ENCODE results near the gene PTX4.

Gene PTX4

DNA sequence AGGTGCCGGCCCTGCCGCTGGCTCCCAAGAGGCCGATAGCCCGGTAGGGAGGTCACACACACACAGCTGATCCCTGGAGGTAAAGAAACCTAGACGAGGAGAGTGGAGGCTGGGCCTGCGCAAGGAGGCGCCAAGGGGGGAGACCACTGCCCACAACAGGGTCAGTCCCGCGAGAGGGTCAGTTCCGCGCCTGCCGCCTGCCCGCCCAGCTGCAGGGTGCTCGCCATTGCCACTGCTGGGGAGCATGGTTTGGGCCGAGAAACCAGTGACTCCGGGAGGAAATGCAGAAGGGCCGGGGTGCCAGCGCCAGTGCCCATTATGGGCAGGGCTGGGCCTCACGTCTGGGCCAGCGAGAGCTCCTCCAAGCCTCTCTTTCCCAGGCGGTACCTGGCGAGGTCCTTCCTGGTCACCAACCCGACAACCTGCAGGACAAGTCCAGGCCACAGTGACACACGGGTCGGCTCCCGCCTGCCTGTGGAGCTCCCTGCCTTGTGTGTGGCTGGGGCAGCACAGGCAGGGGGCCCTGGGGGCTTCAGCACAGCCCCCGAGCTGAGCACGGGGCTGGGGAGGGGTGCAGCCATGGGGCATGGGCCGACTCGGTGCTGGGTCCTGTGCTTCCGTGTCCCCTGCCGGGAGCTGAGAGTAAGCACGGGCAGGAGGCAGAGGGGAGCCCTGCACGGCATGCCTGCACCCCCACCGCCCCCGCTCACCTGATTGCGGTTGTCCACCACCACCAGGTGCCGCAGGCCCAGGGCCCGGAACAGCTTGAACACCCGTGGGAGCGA lies 42.3 kb downstream of the PTX4 start:
- Histone ChIP-seq H3K27ac (no peak overlapping the region), H3K9me3 (ENCODE audit: severe bottlenecking) (no peaks in the 10 kb centered on the region), H3K4me3 (ENCODE audit: low read depth, low read length) (no peak overlapping the region), H3K27me3 (ENCODE audit: insufficient read depth, low read depth, severe bottlenecking) (no peaks in the 10 kb centered on the region), H3K36me3 (peaks cover 25% of the 10 kb centered on the region)
- no peak for DNase-seq
- TF ChIP-seq CTCF (IDR thresholded peaks at IDR 0.05; ENCODE audit: low read depth, low read length): no peak

DNA sequence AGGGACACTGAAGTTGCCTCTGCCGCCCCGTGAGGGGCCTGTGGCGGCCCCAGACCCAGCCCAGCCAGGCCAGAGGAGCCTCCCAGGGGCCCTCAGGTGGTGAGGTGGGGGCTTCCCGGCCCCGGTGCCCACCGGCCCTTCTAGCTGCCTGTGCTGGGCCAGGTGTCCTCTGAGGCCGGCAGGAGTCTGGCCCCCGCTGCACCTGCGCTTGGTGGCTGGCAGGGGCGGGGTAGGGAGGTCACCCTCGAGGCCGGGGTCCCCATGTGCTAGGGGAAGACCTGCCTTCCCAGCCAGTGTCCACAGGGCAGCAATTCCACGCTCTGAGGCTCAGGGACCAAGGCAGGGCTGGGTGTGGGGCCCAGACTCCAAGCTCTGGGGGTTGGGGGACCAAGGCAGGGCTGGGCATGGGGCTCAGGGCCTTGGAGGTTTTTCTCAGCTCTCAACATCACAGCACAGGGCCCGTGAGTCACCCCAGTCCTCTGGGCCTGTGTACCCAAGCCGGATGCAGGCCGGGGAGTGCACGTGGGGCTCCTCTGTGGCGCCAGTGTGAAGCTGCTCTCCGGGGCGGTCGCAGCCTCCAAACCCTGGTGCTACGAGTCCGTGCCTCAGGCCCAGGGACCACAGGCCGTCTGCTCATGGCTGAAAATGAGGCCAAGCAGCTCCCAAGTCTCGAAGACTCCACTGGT lies 43.1 kb downstream of the PTX4 start:
- Histone ChIP-seq H3K4me3 (ENCODE audit: low read depth, low read length) (no peak overlapping the region), H3K9me3 (ENCODE audit: severe bottlenecking) (no peaks in the 10 kb centered on the region), H3K27me3 (ENCODE audit: insufficient read depth, low read depth, severe bottlenecking) (no peaks in the 10 kb centered on the region), H3K36me3 (peaks cover 17% of the 10 kb centered on the region), H3K27ac (no peak overlapping the region)
- DNase-seq: no peak
- no peak for TF ChIP-seq CTCF (IDR thresholded peaks at IDR 0.05; ENCODE audit: low read depth, low read length)

GRCh38 chr16:1444730-1445517 lies 43.8 kb downstream of the PTX4 start:
- H3K4me3 ChIP-seq (ENCODE audit: low read depth, low read length): no peak overlapping the region
- peaks cover 14% of the 10 kb centered on the region for H3K36me3 ChIP-seq

DNA sequence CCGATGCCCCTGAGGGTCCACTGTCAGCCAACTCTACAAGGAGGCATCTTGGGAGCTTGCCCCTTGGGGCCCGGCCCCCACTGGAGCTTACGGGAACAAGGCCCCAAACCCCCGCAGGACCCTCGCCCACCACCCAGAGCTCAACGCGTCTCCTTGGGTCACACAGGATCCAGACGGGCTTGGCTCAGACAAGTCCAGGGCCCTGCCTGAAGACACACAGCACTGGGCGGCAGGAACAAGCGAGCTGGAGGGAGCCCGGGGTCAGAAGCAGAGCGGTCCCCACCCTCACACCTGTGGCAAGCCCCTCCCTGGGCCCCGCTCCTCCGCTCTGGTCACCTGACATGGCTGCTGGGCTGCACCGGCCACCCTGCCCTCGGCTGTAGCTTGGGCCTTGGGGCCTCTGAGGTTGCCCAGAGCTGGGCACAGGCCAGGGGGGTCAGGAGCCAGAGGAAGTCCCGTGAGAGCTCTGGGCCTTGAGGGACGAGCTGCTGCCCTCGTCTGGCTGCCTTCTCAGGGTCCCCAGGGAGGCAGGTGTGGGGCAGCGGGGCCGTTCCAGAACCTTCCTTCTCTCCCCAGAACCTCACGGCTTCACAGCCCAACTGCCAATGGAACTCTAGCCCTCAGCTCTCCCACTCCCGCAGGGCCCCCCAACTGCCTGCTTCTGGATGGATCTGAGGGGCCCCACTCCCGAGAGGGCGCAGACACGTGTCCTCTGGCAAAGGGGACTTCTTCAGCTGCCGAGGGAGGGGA lies 44.6 kb downstream of the PTX4 start, which contains the start of gene CCDC154:
Gene CCDC154 (minus strand): TSS at position 577 of the 750 bp plus-strand sequence. CDS start 234 bp downstream, at position 343.
- TF ChIP-seq CTCF (IDR thresholded peaks at IDR 0.05; ENCODE audit: low read depth, low read length): no peak
- no peak within 1 kb of the TSS for H3K4me3 ChIP-seq (ENCODE audit: low read depth, low read length)
- H3K27ac ChIP-seq: no peak within 1 kb of the TSS
- no peak for DNase-seq
- no peaks in the 10 kb centered on the region for H3K9me3 ChIP-seq (ENCODE audit: severe bottlenecking)
- no peaks in the 10 kb centered on the region for H3K27me3 ChIP-seq (ENCODE audit: insufficient read depth, low read depth, severe bottlenecking)
- peaks cover 10% of the 10 kb centered on the region for H3K36me3 ChIP-seq

More at GRCh38 chr16:1444730-1445517, 43.8 kb downstream of the PTX4 start:
- H3K27me3 ChIP-seq (ENCODE audit: insufficient read depth, low read depth, severe bottlenecking): no peaks in the 10 kb centered on the region
- DNase-seq: no peak
- TF ChIP-seq CTCF (IDR thresholded peaks at IDR 0.05; ENCODE audit: low read depth, low read length): no peak
- no peak overlapping the region for H3K27ac ChIP-seq
- no peaks in the 10 kb centered on the region for H3K9me3 ChIP-seq (ENCODE audit: severe bottlenecking)

- Histone ChIP-seq H3K36me3 (peaks cover 10% of the 10 kb centered on the region), H3K27me3 (ENCODE audit: insufficient read depth, low read depth, severe bottlenecking) (no peaks in the 10 kb centered on the region), H3K9me3 (ENCODE audit: severe bottlenecking) (no peaks in the 10 kb centered on the region), H3K4me3 (ENCODE audit: low read depth, low read length) (no peak overlapping the region), H3K27ac (no peak overlapping the region)
- no peak for TF ChIP-seq CTCF (IDR thresholded peaks at IDR 0.05; ENCODE audit: low read depth, low read length)
- no peak for DNase-seq
These were observed 45.3 kb downstream of the PTX4 start for GRCh38 chr16:1443403-1443973.
